Measurements from ENCODE around the gene PCBP3. TPM values are rescaled to one million over a fixed set of nuclear protein-coding genes. Genes with fewer than 3 reads are reported as not detected.

PCBP3 gene
- total and polyA plus RNA-seq, 2 donors (not counting 3 experiments of a cell fraction or from before 2014, with no cell fraction given): 0.06 to 1.1 TPM

DNA sequence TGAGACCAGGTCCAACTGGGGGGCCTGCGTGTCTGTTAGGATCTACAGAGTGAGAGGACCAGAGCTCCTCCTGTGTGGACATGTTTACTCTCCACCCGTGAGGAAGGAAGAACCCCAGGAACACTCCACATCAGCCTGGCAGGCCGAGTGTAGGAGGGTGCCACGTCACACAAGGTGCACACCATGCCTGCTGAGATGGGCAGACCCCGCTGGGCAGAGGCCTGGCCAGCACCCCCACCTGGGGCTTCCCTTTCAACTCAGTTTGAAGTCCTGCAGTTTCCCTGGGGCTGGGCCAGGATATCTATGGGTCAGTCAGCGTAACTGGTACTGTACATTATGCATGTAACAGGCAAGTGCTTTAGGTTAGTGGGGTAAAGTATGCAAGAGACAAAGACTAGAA, 30.1 kb upstream of the PCBP3 start:
- Histone ChIP-seq H3K4me2 (ENCODE audit: insufficient read depth, low read length) (no peak overlapping the region), H3K27me3 (ENCODE audit: control insufficient read depth in 2 of 2, insufficient read depth in 2 of 2, low read length in 2 of 2) (no peaks in the 10 kb centered on the region), H3K27ac (ENCODE audit: insufficient read depth, low read depth, low read length) (no peak overlapping the region), H3K36me3 (ENCODE audit: control insufficient read depth in 2 of 2, extremely low read depth in 1 of 2, insufficient read depth in 2 of 2, low read length in 2 of 2) (no peaks in the 10 kb centered on the region), H3K9me3 (replicated peaks; ENCODE audit: control insufficient read depth, insufficient read depth, low read length) (no peaks in the 10 kb centered on the region), H4K20me1 (replicated peaks; ENCODE audit: control insufficient read depth, extremely low read depth, insufficient read depth, low read length) (no peaks in the 10 kb centered on the region), H3K79me2 (ENCODE audit: control insufficient read depth, insufficient read depth, low read length) (no peaks in the 10 kb centered on the region), H3K9me1 (replicated peaks; ENCODE audit: control insufficient read depth, extremely low read depth, insufficient read depth, low read length) (no peaks in the 10 kb centered on the region), H3K4me3 (replicated peaks in 1 of 3; ENCODE audit: insufficient read depth in 1 of 3, low read depth in 1 of 3, low read length in 3 of 3) (no peak overlapping the region), H3K9ac (replicated peaks; ENCODE audit: extremely low read depth, insufficient read depth, low read length) (no peak overlapping the region), H2AFZ (ENCODE audit: low read depth, low read length) (no peak overlapping the region), H3K4me1 (ENCODE audit: control insufficient read depth, extremely low read depth, insufficient read depth, low read length) (no peaks in the 10 kb centered on the region)
- POLR2A ChIA-PET: no interaction called here
- BruUV-seq (replicated peaks): no TSS peak
- TF ChIP-seq, protein P1, sequence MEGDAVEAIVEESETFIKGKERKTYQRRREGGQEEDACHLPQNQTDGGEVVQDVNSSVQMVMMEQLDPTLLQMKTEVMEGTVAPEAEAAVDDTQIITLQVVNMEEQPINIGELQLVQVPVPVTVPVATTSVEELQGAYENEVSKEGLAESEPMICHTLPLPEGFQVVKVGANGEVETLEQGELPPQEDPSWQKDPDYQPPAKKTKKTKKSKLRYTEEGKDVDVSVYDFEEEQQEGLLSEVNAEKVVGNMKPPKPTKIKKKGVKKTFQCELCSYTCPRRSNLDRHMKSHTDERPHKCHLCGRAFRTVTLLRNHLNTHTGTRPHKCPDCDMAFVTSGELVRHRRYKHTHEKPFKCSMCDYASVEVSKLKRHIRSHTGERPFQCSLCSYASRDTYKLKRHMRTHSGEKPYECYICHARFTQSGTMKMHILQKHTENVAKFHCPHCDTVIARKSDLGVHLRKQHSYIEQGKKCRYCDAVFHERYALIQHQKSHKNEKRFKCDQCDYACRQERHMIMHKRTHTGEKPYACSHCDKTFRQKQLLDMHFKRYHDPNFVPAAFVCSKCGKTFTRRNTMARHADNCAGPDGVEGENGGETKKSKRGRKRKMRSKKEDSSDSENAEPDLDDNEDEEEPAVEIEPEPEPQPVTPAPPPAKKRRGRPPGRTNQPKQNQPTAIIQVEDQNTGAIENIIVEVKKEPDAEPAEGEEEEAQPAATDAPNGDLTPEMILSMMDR (IDR thresholded peaks at IDR 0.05; ENCODE audit: extremely low read depth in 1 of 2, insufficient read depth in 1 of 2, low read depth in 1 of 2, low read length in 2 of 2): no peak
- TF ChIP-seq MAX (IDR thresholded peaks at IDR 0.05; ENCODE audit: insufficient read depth, insufficient read length) (no peak), POLR2A (IDR thresholded peaks at IDR 0.05; ENCODE audit: low read depth, low read length) (no peak), JUN (IDR thresholded peaks at IDR 0.05; ENCODE audit: borderline replicate concordance, insufficient read depth, insufficient read length, low read depth) (no peak)
- no peak for DNase-seq (ENCODE audit: low read depth, low spot score)
- CTCF ChIA-PET: no interaction called here
- dilution Hi-C loops (cut with MboI; ENCODE audit: extremely low pct_ligation_motif_present, low sequenced_read_pairs) (no loop called here), intact Hi-C loops (cut with micrococcal nuclease) (no loop called here)
- FAIRE-seq: no peak

DNA sequence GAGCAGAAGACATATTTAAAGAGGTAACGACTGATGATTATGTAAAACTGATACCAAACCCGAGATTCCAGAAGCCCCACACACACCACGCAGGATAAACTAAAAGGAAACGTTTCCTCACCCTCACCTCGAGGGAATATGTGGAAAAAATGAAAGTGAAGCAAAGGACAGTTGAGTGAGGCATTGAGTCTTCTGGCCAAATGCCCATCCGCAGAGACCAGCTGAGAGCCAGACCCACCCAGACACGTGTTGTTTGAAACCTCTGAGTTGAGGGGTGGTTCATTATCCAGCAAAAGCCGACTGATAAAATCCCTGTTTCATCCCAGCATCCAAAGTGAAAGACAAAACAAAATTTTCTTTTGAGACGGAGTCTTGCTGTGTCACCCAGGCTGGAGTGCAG, 29.6 kb upstream of the PCBP3 start:
- Histone ChIP-seq H3K36me3 (ENCODE audit: control insufficient read depth in 2 of 2, extremely low read depth in 1 of 2, insufficient read depth in 2 of 2, low read length in 2 of 2) (no peaks in the 10 kb centered on the region), H3K4me2 (ENCODE audit: insufficient read depth, low read length) (no peak overlapping the region), H3K4me1 (ENCODE audit: control insufficient read depth, extremely low read depth, insufficient read depth, low read length) (no peaks in the 10 kb centered on the region), H3K9me1 (replicated peaks; ENCODE audit: control insufficient read depth, extremely low read depth, insufficient read depth, low read length) (no peaks in the 10 kb centered on the region), H3K27ac (ENCODE audit: insufficient read depth, low read depth, low read length) (no peak overlapping the region), H3K9ac (replicated peaks; ENCODE audit: extremely low read depth, insufficient read depth, low read length) (no peak overlapping the region), H3K27me3 (ENCODE audit: control insufficient read depth in 2 of 2, insufficient read depth in 2 of 2, low read length in 2 of 2) (no peaks in the 10 kb centered on the region), H3K4me3 (replicated peaks in 1 of 3; ENCODE audit: insufficient read depth in 1 of 3, low read depth in 1 of 3, low read length in 3 of 3) (no peak overlapping the region), H2AFZ (ENCODE audit: low read depth, low read length) (no peak overlapping the region), H3K79me2 (ENCODE audit: control insufficient read depth, insufficient read depth, low read length) (no peaks in the 10 kb centered on the region), H3K9me3 (replicated peaks; ENCODE audit: control insufficient read depth, insufficient read depth, low read length) (no peaks in the 10 kb centered on the region), H4K20me1 (replicated peaks; ENCODE audit: control insufficient read depth, extremely low read depth, insufficient read depth, low read length) (no peaks in the 10 kb centered on the region)
- ChIA-PET POLR2A (no interaction called here), CTCF (no interaction called here)
- DNase-seq (ENCODE audit: low read depth, low spot score) (no peak), FAIRE-seq (no peak)
- no TSS peak for BruUV-seq (replicated peaks)
- TF ChIP-seq EZH2 (IDR thresholded peaks at IDR 0.05; ENCODE audit: borderline replicate concordance, low read depth, low read length, severe bottlenecking) (no peak), MYC (IDR thresholded peaks at IDR 0.05; ENCODE audit: low read depth, low read length) (no peak), GATA2 (IDR thresholded peaks at IDR 0.05; ENCODE audit: insufficient read depth, insufficient read length, low read depth, low read length) (no peak), JUN (IDR thresholded peaks at IDR 0.05; ENCODE audit: borderline replicate concordance, insufficient read depth, insufficient read length, low read depth) (no peak), POLR2AphosphoS5 (IDR thresholded peaks at IDR 0.05; ENCODE audit: insufficient read depth, low read depth, low read length) (no peak), POLR2A (IDR thresholded peaks at IDR 0.05; ENCODE audit: low read depth, low read length) (no peak), MAX (IDR thresholded peaks at IDR 0.05; ENCODE audit: insufficient read depth, insufficient read length) (no peak), FOS (IDR thresholded peaks at IDR 0.05; ENCODE audit: borderline replicate concordance, insufficient read depth, low read length) (no peak)
- TF ChIP-seq, protein P1 (IDR thresholded peaks at IDR 0.05; ENCODE audit: extremely low read depth in 1 of 2, insufficient read depth in 1 of 2, low read depth in 1 of 2, low read length in 2 of 2): no peak
- intact Hi-C loops (cut with micrococcal nuclease) (no loop called here), dilution Hi-C loops (cut with MboI; ENCODE audit: extremely low pct_ligation_motif_present, low sequenced_read_pairs) (no loop called here)

Data from endothelial cell of umbilical vein (primary cell).